Neural cell (in vitro differentiated cells): ENCODE results near the gene NOD1. TPM values are rescaled to one million over a fixed set of nuclear protein-coding genes. Genes with fewer than 3 reads are reported as not detected.

Experiments used
- H2AFZ ChIP-seq: fragments of 200-600, 300-800 bp; sonication (generic), shearing (Covaris generic); 2 replicates; pipeline ENCODE4 v1.6.0; 2014; ENCODE audit warnings: low read depth, mild to moderate bottlenecking, antibody characterized with exemption, low read length, moderate library complexity
- H3F3A ChIP-seq: fragments of 200-600 bp; shearing (Covaris generic); 2 replicates; pipeline ENCODE4 v1.6.1; 2016; ENCODE audit warnings: mild to moderate bottlenecking, moderate library complexity, mixed read lengths, antibody characterized with exemption, low read length; ENCODE audit not compliant: insufficient read depth, poor library complexity, severe bottlenecking
- H3K27ac ChIP-seq: fragments of 200-600, 300-800 bp; sonication (generic), shearing (Covaris generic); 2 replicates; pipeline ENCODE4 v1.5.1; 2014; ENCODE audit warnings: mild to moderate bottlenecking, low read length, moderate library complexity
- H3K27me3 ChIP-seq: fragments of 300-800, 200-600 bp; sonication (generic), shearing (Covaris generic); 2 replicates; pipeline ENCODE4 v1.6.0; 2014; ENCODE audit warnings: mild to moderate bottlenecking, low read depth, low read length, moderate library complexity; ENCODE audit not compliant: insufficient read depth
- H3K36me3 ChIP-seq: fragments of 300-800, 200-600 bp; sonication (generic), shearing (Covaris generic); 2 replicates; pipeline ENCODE4 v1.5.1; 2014; ENCODE audit warnings: mild to moderate bottlenecking, antibody characterized with exemption, low read length, moderate library complexity; ENCODE audit not compliant: insufficient read depth
- H3K4me2 ChIP-seq: fragments of 300-800, 200-600 bp; sonication (generic), shearing (Covaris generic); 2 replicates; pipeline ENCODE4 v1.6.0; 2014; ENCODE audit warnings: mild to moderate bottlenecking, low read length
- H3K4me3 ChIP-seq: fragments of 300-800, 200-600 bp; sonication (generic), shearing (Covaris generic); 2 replicates; pipeline ENCODE4 v1.5.1; 2014; ENCODE audit warnings: mild to moderate bottlenecking, low read length, moderate library complexity
- H3K79me2 ChIP-seq: fragments of 200-600 bp; shearing (Covaris generic); replicated peaks from 2 replicates; pipeline ENCODE4 v1.6.0; 2014; ENCODE audit warnings: mild to moderate bottlenecking, low read length, moderate library complexity; ENCODE audit not compliant: insufficient read depth
- H3K9ac ChIP-seq: fragments of 300-800, 200-600 bp; sonication (generic), shearing (Covaris generic); 2 replicates; pipeline ENCODE4 v1.6.1; 2016; ENCODE audit warnings: mild to moderate bottlenecking, low read length, mixed read lengths
- H3K9me2 ChIP-seq: fragments of 200-600 bp; shearing (Covaris generic); 2 replicates; pipeline ENCODE4 v1.6.1; 2016; ENCODE audit warnings: mild to moderate bottlenecking, low read length, mixed read lengths; ENCODE audit not compliant: insufficient read depth
- H3K9me3 ChIP-seq: fragments of 200-600, 300-800 bp; sonication (generic), shearing (Covaris generic); 2 replicates; pipeline ENCODE4 v1.6.1; 2016; ENCODE audit warnings: mild to moderate bottlenecking, mixed run types, low read length, moderate library complexity, mixed read lengths
- H4K20me1 ChIP-seq: fragments of 200-600 bp; shearing (Covaris generic); 2 replicates; pipeline ENCODE4 v1.6.1; 2016; ENCODE audit warnings: mild to moderate bottlenecking, mixed run types; ENCODE audit not compliant: insufficient read depth
- CTCF ChIP-seq: fragments of 450-650 bp; IDR thresholded peaks from 2 replicates; pipeline ENCODE4 v1.5.1; 2014; ENCODE audit warnings: antibody characterized with exemption, mild to moderate bottlenecking, moderate library complexity; ENCODE audit not compliant: poor library complexity, severe bottlenecking
- EP300 ChIP-seq: fragments of 450-650 bp; conservative IDR thresholded peaks from 2 replicates; pipeline ENCODE4 v1.6.1; 2014; ENCODE audit warnings: antibody characterized with exemption, mild to moderate bottlenecking, moderate library complexity; ENCODE audit not compliant: poor library complexity, severe bottlenecking
- EZH2 ChIP-seq: fragments of 200-600, 300-800 bp; shearing (Covaris generic), sonication (generic); IDR thresholded peaks from 2 replicates; pipeline ENCODE4 v1.6.1; 2014; ENCODE audit warnings: antibody characterized with exemption, low read length, borderline replicate concordance, mild to moderate bottlenecking; ENCODE audit not compliant: insufficient read depth, poor library complexity, severe bottlenecking
- MXI1 ChIP-seq: fragments of 450-650 bp; conservative IDR thresholded peaks from 2 replicates; pipeline ENCODE4 v1.6.1; 2014; ENCODE audit warnings: antibody characterized with exemption, mild to moderate bottlenecking; ENCODE audit not compliant: poor library complexity, severe bottlenecking
- POLR2AphosphoS5 ChIP-seq: IDR thresholded peaks from 2 replicates; pipeline ENCODE4 v1.6.1; 2012
- RAD21 ChIP-seq: fragments of 450-650 bp; conservative IDR thresholded peaks from 2 replicates; pipeline ENCODE4 v1.6.1; 2014; ENCODE audit warnings: antibody characterized with exemption, mild to moderate bottlenecking, moderate library complexity
- REST ChIP-seq: IDR thresholded peaks from 2 replicates; pipeline ENCODE4 v1.6.1; 2012; ENCODE audit warnings: borderline replicate concordance
- SMC3 ChIP-seq: fragments of 450-650 bp; conservative IDR thresholded peaks from 2 replicates; pipeline ENCODE4 v1.6.1; 2014; ENCODE audit warnings: antibody characterized with exemption, mild to moderate bottlenecking, moderate library complexity; ENCODE audit not compliant: poor library complexity
- TAF1 ChIP-seq: IDR thresholded peaks from 2 replicates; pipeline ENCODE4 v1.6.1; 2012; ENCODE audit warnings: low read depth
- polyA plus RNA-seq: library from polyadenylated mRNA; depleted of rRNA; stranded (reverse); fragments of >200 nt; gene quantifications from 2 replicates; pipeline ENCODE4 v1.2.3, GENCODE V29; 2014

NOD1 gene
- polyA plus RNA-seq, 1 donor from 2014 or later = 0.43 TPM

GRCh38 chr7:30430276-30430675 is 48.3 kb downstream of the NOD1 start:
- Histone ChIP-seq H3K9me3 (no peaks in the 10 kb centered on the region), H3F3A (no peaks in the 10 kb centered on the region), H3K36me3 (no peaks in the 10 kb centered on the region), H3K4me2 (no peak overlapping the region), H3K4me3 (no peak overlapping the region), H2AFZ (no peak overlapping the region), H3K79me2 (no peaks in the 10 kb centered on the region), H3K9ac (no peak overlapping the region), H3K27ac (no peak overlapping the region), H4K20me1 (no peaks in the 10 kb centered on the region), H3K27me3 (no peaks in the 10 kb centered on the region), H3K9me2 (no peaks in the 10 kb centered on the region)
- TF ChIP-seq RAD21 = no peak
- no peak for TF ChIP-seq SMC3
- TF ChIP-seq TAF1 = no peak
- no peak for TF ChIP-seq POLR2AphosphoS5
- TF ChIP-seq CTCF = no peak
- TF ChIP-seq EZH2 = no peak
- TF ChIP-seq MXI1 = no peak
- no peak for TF ChIP-seq EP300
- TF ChIP-seq REST = no peak

GRCh38 chr7:30429156-30429530 is 49.4 kb downstream of the NOD1 start:
- H3F3A ChIP-seq = no peaks in the 10 kb centered on the region
- H2AFZ ChIP-seq = no peak overlapping the region
- H3K9me2 ChIP-seq = no peaks in the 10 kb centered on the region
- H4K20me1 ChIP-seq = no peaks in the 10 kb centered on the region
- no peak overlapping the region for H3K4me2 ChIP-seq
- H3K4me3 ChIP-seq = no peak overlapping the region
- H3K27me3 ChIP-seq = no peaks in the 10 kb centered on the region
- H3K36me3 ChIP-seq = no peaks in the 10 kb centered on the region
- H3K9me3 ChIP-seq = no peaks in the 10 kb centered on the region
- TF ChIP-seq REST (no peak), EP300 (no peak), CTCF (no peak), TAF1 (no peak), POLR2AphosphoS5 (no peak), MXI1 (no peak), EZH2 (no peak), SMC3 (no peak), RAD21 (no peak)
- no peaks in the 10 kb centered on the region for H3K79me2 ChIP-seq
- H3K9ac ChIP-seq = no peak overlapping the region
- H3K27ac ChIP-seq = no peak overlapping the region
